Breast epithelium (tissue), 4 donors: Measurements from ENCODE around the gene TEPSIN. TPM values are rescaled to one million over a fixed set of nuclear protein-coding genes. Genes with fewer than 3 reads are reported as not detected.

Source experiments
- DNase-seq, 2 donors: peaks; one replicate each; pipeline ENCODE4 v3.0.0-alpha.2; 2019; ENCODE audit warnings: low spot score in 2 of 2
- H3K27ac ChIP-seq, 2 donors: fragments of 200-600 bp; sonication (generic) in 1 of 2; one replicate each; pipeline ENCODE4 v1.5.1; 2016 to 2019; ENCODE audit warnings: mild to moderate bottlenecking in 1 of 2
- H3K27me3 ChIP-seq, 2 donors: fragments of 200-600 bp; sonication (generic) in 1 of 2; one replicate each; pipeline versions ENCODE4 v1.5.1 to v1.6.0; 2017 to 2019; ENCODE audit warnings: control low read depth in 1 of 2, mild to moderate bottlenecking in 1 of 2
- H3K36me3 ChIP-seq: fragments of 200-600 bp; one replicate; pipeline ENCODE4 v1.5.1; 2019
- H3K4me1 ChIP-seq, 2 donors: fragments of 200-600 bp; sonication (generic); one replicate each; pipeline ENCODE4 v1.5.1; 2016 to 2019; ENCODE audit warnings: control low read depth in 1 of 2
- H3K4me3 ChIP-seq, 3 donors: fragments of 200-600 bp; sonication (generic); 1 replicate in 2 of 3; 2 replicates in 1 of 3; pipeline ENCODE4 v1.5.1; 2016 to 2019; ENCODE audit warnings: mild to moderate bottlenecking in 3 of 3, moderate library complexity in 2 of 3
- H3K9me3 ChIP-seq, 2 donors: fragments of 200-600 bp; sonication (generic) in 1 of 2; one replicate each; pipeline ENCODE4 v1.5.1; 2016 to 2019; ENCODE audit warnings: control low read depth in 1 of 2
- CTCF ChIP-seq, 3 donors: fragments of 450-650 bp; IDR thresholded peaks; one replicate each; pipeline ENCODE4 v1.5.1; 2016 to 2017; ENCODE audit warnings: antibody characterized with exemption in 3 of 3, mild to moderate bottlenecking in 3 of 3, moderate library complexity in 3 of 3
- POLR2A ChIP-seq: fragments of 450-650 bp; IDR thresholded peaks from one replicate; pipeline ENCODE4 v1.6.1; 2016; ENCODE audit warnings: antibody characterized with exemption, mild to moderate bottlenecking, moderate library complexity
- POLR2AphosphoS5 ChIP-seq, 3 donors: sonication (generic); formaldehyde crosslinking; IDR thresholded peaks; one replicate each; pipeline ENCODE4 v1.6.1; 2017; ENCODE audit warnings: antibody characterized with exemption in 3 of 3
- intact Hi-C: fragments of 100-400 bp; cut with DNase I; formaldehyde crosslinking; loops from one replicate; pipeline ENCODE4 v1.15.1; 2023; ENCODE audit warnings: low total_unique reads
- total RNA-seq, 3 donors: library from RNA; depleted of rRNA; stranded (reverse); fragments of >200 nt; gene quantifications; one replicate each; pipeline ENCODE4 v1.1.0, GENCODE V29; 2016

Gene TEPSIN
- total RNA-seq, 3 donors from 2014 or later: 33.9 to 54.3 (median 36.4) TPM

GRCh38 chr17:81279278-81280275, 40.7 kb upstream of the TEPSIN start:
- Histone ChIP-seq H3K27ac (no peak overlapping the region), H3K4me1 (no peaks in the 10 kb centered on the region), H3K36me3 (no peaks in the 10 kb centered on the region), H3K9me3 (no peaks in the 10 kb centered on the region), H3K27me3 (no peaks in the 10 kb centered on the region), H3K4me3 (no peak overlapping the region)
- intact Hi-C loops: loop anchor here (10.0 kb wide), 1 partner anchor 325 kb away; no protein-coding TSS in a partner anchor
- no peak for DNase-seq
- TF ChIP-seq POLR2AphosphoS5 (IDR thresholded peaks at IDR 0.05) (no peak), POLR2A (no peak), CTCF (IDR thresholded peaks at IDR 0.05) (no peak)

DNA sequence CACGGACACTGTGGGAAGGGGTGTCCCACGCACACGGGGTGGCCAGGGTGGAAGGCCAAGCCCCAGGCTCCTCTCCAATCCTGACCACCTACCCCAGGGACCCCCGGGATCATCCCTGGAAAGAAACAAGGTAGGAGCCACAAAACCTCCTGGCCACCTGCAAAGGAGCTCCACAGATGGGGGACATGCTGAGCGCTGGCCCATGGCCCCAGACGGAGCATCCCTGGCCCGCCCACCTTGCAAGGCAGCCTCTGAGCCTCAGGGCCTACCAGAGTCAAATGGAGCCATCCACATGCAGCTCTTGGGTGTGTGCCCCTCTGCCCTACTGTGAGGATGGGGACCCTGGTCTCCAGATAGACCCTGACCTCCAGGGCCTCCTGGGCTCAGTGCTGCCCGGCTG, 40.0 kb upstream of the TEPSIN start:
- H3K9me3 ChIP-seq: no peaks in the 10 kb centered on the region
- intact Hi-C loops: loop anchor here (10.0 kb wide), 1 partner anchor 326 kb away; no protein-coding TSS in a partner anchor
- no peaks in the 10 kb centered on the region for H3K27me3 ChIP-seq
- no peak for TF ChIP-seq POLR2AphosphoS5 (IDR thresholded peaks at IDR 0.05)
- no peak for TF ChIP-seq CTCF (IDR thresholded peaks at IDR 0.05)
- no peak for TF ChIP-seq POLR2A
- no peaks in the 10 kb centered on the region for H3K4me1 ChIP-seq
- no peak overlapping the region for H3K4me3 ChIP-seq
- H3K27ac ChIP-seq: no peak overlapping the region
- H3K36me3 ChIP-seq: no peaks in the 10 kb centered on the region
- DNase-seq: no peak

- intact Hi-C loops: loop anchor here (10.0 kb wide), 1 partner anchor 327 kb away; no protein-coding TSS in a partner anchor
- Histone ChIP-seq H3K4me3 (no peak overlapping the region), H3K27me3 (no peaks in the 10 kb centered on the region), H3K4me1 (no peaks in the 10 kb centered on the region), H3K9me3 (no peaks in the 10 kb centered on the region), H3K27ac (no peak overlapping the region), H3K36me3 (no peaks in the 10 kb centered on the region)
- no peak for TF ChIP-seq CTCF (IDR thresholded peaks at IDR 0.05)
- TF ChIP-seq POLR2A: no peak
- TF ChIP-seq POLR2AphosphoS5 (IDR thresholded peaks at IDR 0.05): no peak
- no peak for DNase-seq
These were observed 39.3 kb upstream of the TEPSIN start for GRCh38 chr17:81277946-81278693.

DNA sequence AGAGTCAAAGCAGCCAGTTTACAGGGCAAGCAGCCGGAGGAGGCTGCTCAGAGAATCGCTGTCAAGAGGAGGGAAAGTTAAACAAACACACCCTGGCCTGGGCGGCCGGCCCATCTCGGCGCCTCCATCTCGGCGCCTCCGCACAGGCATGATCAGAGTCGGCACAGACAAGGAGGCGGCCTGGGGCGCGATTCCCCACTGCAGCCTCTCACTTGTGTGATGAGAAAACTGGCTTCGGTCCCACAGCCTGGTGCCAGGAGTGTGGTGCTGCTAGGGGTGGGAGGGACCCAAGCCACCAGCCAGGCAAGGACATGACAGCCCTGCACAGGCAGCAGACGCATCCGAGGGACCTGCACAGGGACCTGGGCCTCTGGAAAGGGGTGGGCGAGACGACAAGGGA, 38.6 kb upstream of the TEPSIN start:
- no peaks in the 10 kb centered on the region for H3K36me3 ChIP-seq
- no peak overlapping the region for H3K27ac ChIP-seq
- TF ChIP-seq CTCF (IDR thresholded peaks at IDR 0.05) (no peak), POLR2AphosphoS5 (IDR thresholded peaks at IDR 0.05) (no peak), POLR2A (no peak)
- no peak overlapping the region for H3K4me3 ChIP-seq
- no peaks in the 10 kb centered on the region for H3K9me3 ChIP-seq
- no peaks in the 10 kb centered on the region for H3K4me1 ChIP-seq
- no peak for DNase-seq
- H3K27me3 ChIP-seq: no peaks in the 10 kb centered on the region
- intact Hi-C loops: loop anchor here (10.0 kb wide), 1 partner anchor 327 kb away; no protein-coding TSS in a partner anchor
